HepG2 (cell line): Measurements from ENCODE around the gene MICALL2. TPM values are rescaled to one million over a fixed set of nuclear protein-coding genes. Genes with fewer than 3 reads are reported as not detected.

Source experiments
- CENPT ChIP-seq: sonication (generic); formaldehyde crosslinking; IDR thresholded peaks from 2 replicates; pipeline ENCODE4 v1.8.0; 2022; ENCODE audit warnings: low read depth, mild to moderate bottlenecking, moderate library complexity, missing genetic modification reagents
- FOXP1 ChIP-seq, 2 experiments: fragments of 450-650 bp in 1 of 2; IDR thresholded peaks; 2 replicates each; pipeline ENCODE4 v1.6.1; 2017 to 2018; ENCODE audit warnings: antibody characterized with exemption in 1 of 2
- POGZ ChIP-seq: sonication (generic); formaldehyde crosslinking; IDR thresholded peaks from 2 replicates; pipeline ENCODE4 v1.4.0; 2020; ENCODE audit warnings: mild to moderate bottlenecking, missing genetic modification reagents
- RARA ChIP-seq: IDR thresholded peaks from 2 replicates; pipeline ENCODE4 v1.6.1; 2016; ENCODE audit warnings: missing genetic modification reagents, missing compliant biosample characterization
- REPIN1 ChIP-seq: sonication (generic); formaldehyde crosslinking; IDR thresholded peaks from 2 replicates; pipeline ENCODE4 v1.8.0; 2022; ENCODE audit warnings: missing genetic modification reagents, low read depth, mild to moderate bottlenecking, borderline replicate concordance
- SALL2 ChIP-seq: sonication (generic); formaldehyde crosslinking; IDR thresholded peaks from 2 replicates; pipeline ENCODE4 v1.8.1; 2023; ENCODE audit warnings: mild to moderate bottlenecking, missing genetic modification reagents, inconsistent platforms
- YY1 ChIP-seq: IDR thresholded peaks from 2 replicates; pipeline ENCODE4 v1.6.1; 2011; ENCODE audit warnings: low read length, low read depth, moderate library complexity, mild to moderate bottlenecking; ENCODE audit not compliant: insufficient read depth, insufficient replicate concordance
- ZFYVE20 ChIP-seq: sonication (generic); formaldehyde crosslinking; IDR thresholded peaks from 2 replicates; pipeline ENCODE4 v1.8.0; 2023; ENCODE audit warnings: low read depth, mild to moderate bottlenecking, moderate library complexity, missing genetic modification reagents, borderline replicate concordance
- ZMYM3 ChIP-seq: sonication (generic); formaldehyde crosslinking; IDR thresholded peaks from 2 replicates; pipeline ENCODE4 v1.5.1; 2020; ENCODE audit warnings: mild to moderate bottlenecking, missing genetic modification reagents
- ZNF121 ChIP-seq: sonication (generic); formaldehyde crosslinking; IDR thresholded peaks from 2 replicates; pipeline ENCODE4 v1.5.0; 2020; ENCODE audit warnings: mild to moderate bottlenecking, missing genetic modification reagents
- ZNF251 ChIP-seq: sonication (generic); formaldehyde crosslinking; IDR thresholded peaks from 2 replicates; pipeline ENCODE4 v1.9.0; 2021; ENCODE audit warnings: mild to moderate bottlenecking, missing genetic modification reagents
- ZNF44 ChIP-seq: sonication (generic); formaldehyde crosslinking; IDR thresholded peaks from 2 replicates; pipeline ENCODE4 v1.5.1; 2020; ENCODE audit warnings: mild to moderate bottlenecking, missing genetic modification reagents
- ZNF558 ChIP-seq: sonication (generic); formaldehyde crosslinking; IDR thresholded peaks from 2 replicates; pipeline ENCODE4 v1.9.0; 2022; ENCODE audit warnings: mild to moderate bottlenecking, missing genetic modification reagents, borderline replicate concordance
- ZSCAN25 ChIP-seq: sonication (generic); formaldehyde crosslinking; IDR thresholded peaks from 2 replicates; pipeline ENCODE4 v1.8.0; 2022; ENCODE audit warnings: mild to moderate bottlenecking, missing genetic modification reagents
- polyA plus RNA-seq, 8 experiments: library from polyadenylated mRNA; depleted of rRNA in 3 of 8; stranded (reverse) in 7 of 8; unstranded in 1 of 8; fragments of >200 nt; fragmentation: Illumina TruSeq in 4 of 8; extraction: Trizol in 4 of 8; gene quantifications; 2 replicates each; pipeline versions ENCODE4 v1.2.1 to v1.2.3, GENCODE V29; 2011 to 2016; ENCODE audit warnings: low read depth in 4 of 8, missing spikeins in 1 of 8, mixed read lengths in 1 of 8; ENCODE audit not compliant: insufficient read depth in 1 of 8
- total RNA-seq, 5 experiments: library from RNA; depleted of rRNA; stranded (reverse); fragments of >200 nt; fragmentation: Illumina TruSeq; extraction: Trizol; gene quantifications; 2 replicates each; pipeline ENCODE4 v1.2.3, GENCODE V29; 2016; ENCODE audit warnings: low read depth in 1 of 5
- TF ChIP-seq, protein P1 (sequence below): sonication (generic); formaldehyde crosslinking; IDR thresholded peaks from 2 replicates; pipeline ENCODE4 v1.4.0; 2020; ENCODE audit warnings: mild to moderate bottlenecking, missing genetic modification reagents
- TF ChIP-seq, protein P2 (sequence below): sonication (generic); formaldehyde crosslinking; IDR thresholded peaks from 2 replicates; pipeline ENCODE4 v1.5.1; 2020; ENCODE audit warnings: missing genetic modification reagents, mild to moderate bottlenecking, borderline replicate concordance
- TF ChIP-seq, protein P3 (sequence below): sonication (generic); formaldehyde crosslinking; IDR thresholded peaks from 2 replicates; pipeline ENCODE4 v1.5.1; 2020; ENCODE audit warnings: mild to moderate bottlenecking, moderate library complexity, missing genetic modification reagents
- TF ChIP-seq, protein P4 (sequence below): IDR thresholded peaks from 2 replicates; pipeline ENCODE4 v1.6.1; 2016; ENCODE audit warnings: control low read depth
- TF ChIP-seq, protein P5 (sequence below): IDR thresholded peaks from 2 replicates; pipeline ENCODE4 v1.6.1; 2016
- TF ChIP-seq, protein P6 (sequence below): sonication (generic); formaldehyde crosslinking; IDR thresholded peaks from 2 replicates; pipeline ENCODE4 v1.5.0; 2020; ENCODE audit warnings: missing genetic modification reagents, mild to moderate bottlenecking, borderline replicate concordance

Gene MICALL2
- total and polyA plus RNA-seq, 2 of the 13 experiments (the other 11 are each of a cell fraction or from before 2014, with no cell fraction given) = 5.8 to 12.4 TPM

DNA sequence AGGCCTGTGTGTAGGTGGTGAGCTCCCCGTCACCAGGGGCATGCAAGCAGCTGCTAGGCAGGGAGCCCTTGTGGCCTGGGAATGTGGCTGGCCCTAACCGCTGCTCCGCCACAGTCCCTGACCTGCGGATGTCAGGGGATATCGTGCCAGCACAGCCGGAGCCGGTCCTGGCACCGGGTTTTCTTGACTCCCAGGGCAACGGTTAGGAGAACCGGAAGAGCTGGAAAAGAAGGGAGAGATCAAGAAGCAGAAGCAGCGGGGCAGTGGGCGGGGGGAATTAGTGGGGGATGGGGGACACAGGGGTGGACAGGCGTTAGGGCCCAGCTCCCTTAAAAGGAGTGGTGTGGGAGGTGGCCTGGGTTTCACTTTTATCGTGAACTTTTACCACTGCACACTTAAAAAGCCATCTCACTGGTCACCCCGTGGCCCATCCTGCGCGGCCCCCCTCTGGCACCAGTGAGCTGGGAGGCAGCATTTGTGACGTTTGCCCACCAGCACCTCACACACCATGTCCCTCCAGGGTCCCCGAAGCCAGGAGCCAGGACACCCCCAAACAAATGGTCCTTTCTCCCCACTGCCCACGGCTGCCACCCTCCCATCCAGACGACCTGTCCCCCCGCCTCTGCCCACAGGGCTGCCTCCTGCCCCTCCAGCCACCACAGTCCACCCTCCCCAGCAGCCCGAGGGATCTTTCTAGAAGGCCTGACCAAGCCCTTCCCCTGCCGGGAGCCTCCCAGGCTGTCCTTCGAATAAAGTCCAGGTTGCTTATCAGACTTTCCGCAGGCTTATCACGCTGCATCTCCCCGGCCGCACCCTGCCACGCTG, 1.8 kb upstream of the MICALL2 start (continued):
- no peak for TF ChIP-seq ZNF251
- peak; percentile 73; the same call in 1 of the 2 replicates for TF ChIP-seq ZSCAN25 (CRISPR knock-in tag)
- peak; percentile 55 for TF ChIP-seq POGZ (CRISPR knock-in tag)
- no peak for TF ChIP-seq ZNF558 (CRISPR knock-in tag)
- TF ChIP-seq, protein P1, sequence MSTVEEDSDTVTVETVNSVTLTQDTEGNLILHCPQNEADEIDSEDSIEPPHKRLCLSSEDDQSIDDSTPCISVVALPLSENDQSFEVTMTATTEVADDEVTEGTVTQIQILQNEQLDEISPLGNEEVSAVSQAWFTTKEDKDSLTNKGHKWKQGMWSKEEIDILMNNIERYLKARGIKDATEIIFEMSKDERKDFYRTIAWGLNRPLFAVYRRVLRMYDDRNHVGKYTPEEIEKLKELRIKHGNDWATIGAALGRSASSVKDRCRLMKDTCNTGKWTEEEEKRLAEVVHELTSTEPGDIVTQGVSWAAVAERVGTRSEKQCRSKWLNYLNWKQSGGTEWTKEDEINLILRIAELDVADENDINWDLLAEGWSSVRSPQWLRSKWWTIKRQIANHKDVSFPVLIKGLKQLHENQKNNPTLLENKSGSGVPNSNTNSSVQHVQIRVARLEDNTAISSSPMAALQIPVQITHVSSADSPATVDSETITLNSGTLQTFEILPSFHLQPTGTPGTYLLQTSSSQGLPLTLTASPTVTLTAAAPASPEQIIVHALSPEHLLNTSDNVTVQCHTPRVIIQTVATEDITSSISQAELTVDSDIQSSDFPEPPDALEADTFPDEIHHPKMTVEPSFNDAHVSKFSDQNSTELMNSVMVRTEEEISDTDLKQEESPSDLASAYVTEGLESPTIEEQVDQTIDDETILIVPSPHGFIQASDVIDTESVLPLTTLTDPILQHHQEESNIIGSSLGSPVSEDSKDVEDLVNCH (CRISPR knock-in tag) = 0 out of 2 replicates have a peak, but pooled peaks have one; percentile 39
- TF ChIP-seq, protein P2, sequence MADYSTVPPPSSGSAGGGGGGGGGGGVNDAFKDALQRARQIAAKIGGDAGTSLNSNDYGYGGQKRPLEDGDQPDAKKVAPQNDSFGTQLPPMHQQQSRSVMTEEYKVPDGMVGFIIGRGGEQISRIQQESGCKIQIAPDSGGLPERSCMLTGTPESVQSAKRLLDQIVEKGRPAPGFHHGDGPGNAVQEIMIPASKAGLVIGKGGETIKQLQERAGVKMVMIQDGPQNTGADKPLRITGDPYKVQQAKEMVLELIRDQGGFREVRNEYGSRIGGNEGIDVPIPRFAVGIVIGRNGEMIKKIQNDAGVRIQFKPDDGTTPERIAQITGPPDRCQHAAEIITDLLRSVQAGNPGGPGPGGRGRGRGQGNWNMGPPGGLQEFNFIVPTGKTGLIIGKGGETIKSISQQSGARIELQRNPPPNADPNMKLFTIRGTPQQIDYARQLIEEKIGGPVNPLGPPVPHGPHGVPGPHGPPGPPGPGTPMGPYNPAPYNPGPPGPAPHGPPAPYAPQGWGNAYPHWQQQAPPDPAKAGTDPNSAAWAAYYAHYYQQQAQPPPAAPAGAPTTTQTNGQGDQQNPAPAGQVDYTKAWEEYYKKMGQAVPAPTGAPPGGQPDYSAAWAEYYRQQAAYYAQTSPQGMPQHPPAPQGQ = no peak
- TF ChIP-seq RARA = 0 out of 2 replicates have a peak, but pooled peaks have one; percentile 18
- TF ChIP-seq FOXP1 (IDR thresholded peaks at IDR 0.05) = no peak
- no peak for TF ChIP-seq FOXP1 (CRISPR knock-in tag; IDR thresholded peaks at IDR 0.05)
- TF ChIP-seq, protein P3, sequence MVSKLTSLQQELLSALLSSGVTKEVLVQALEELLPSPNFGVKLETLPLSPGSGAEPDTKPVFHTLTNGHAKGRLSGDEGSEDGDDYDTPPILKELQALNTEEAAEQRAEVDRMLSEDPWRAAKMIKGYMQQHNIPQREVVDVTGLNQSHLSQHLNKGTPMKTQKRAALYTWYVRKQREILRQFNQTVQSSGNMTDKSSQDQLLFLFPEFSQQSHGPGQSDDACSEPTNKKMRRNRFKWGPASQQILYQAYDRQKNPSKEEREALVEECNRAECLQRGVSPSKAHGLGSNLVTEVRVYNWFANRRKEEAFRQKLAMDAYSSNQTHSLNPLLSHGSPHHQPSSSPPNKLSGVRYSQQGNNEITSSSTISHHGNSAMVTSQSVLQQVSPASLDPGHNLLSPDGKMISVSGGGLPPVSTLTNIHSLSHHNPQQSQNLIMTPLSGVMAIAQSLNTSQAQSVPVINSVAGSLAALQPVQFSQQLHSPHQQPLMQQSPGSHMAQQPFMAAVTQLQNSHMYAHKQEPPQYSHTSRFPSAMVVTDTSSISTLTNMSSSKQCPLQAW (CRISPR knock-in tag) = 0 out of 2 replicates have a peak, but pooled peaks have one; percentile 13
- peak; percentile 25 for TF ChIP-seq YY1
- TF ChIP-seq ZMYM3 (CRISPR knock-in tag) = peak; percentile 100
- 0 out of 2 replicates have a peak, but pooled peaks have one; percentile 25 for TF ChIP-seq REPIN1 (CRISPR knock-in tag)
- TF ChIP-seq, protein P4, sequence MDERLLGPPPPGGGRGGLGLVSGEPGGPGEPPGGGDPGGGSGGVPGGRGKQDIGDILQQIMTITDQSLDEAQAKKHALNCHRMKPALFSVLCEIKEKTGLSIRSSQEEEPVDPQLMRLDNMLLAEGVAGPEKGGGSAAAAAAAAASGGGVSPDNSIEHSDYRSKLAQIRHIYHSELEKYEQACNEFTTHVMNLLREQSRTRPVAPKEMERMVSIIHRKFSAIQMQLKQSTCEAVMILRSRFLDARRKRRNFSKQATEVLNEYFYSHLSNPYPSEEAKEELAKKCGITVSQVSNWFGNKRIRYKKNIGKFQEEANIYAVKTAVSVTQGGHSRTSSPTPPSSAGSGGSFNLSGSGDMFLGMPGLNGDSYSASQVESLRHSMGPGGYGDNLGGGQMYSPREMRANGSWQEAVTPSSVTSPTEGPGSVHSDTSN = no peak
- TF ChIP-seq SALL2 (CRISPR knock-in tag) = no peak
- no peak for TF ChIP-seq ZFYVE20 (CRISPR knock-in tag)
- TF ChIP-seq ZNF121 = 0 out of 2 replicates have a peak, but pooled peaks have one; percentile 21
- TF ChIP-seq, protein P5, sequence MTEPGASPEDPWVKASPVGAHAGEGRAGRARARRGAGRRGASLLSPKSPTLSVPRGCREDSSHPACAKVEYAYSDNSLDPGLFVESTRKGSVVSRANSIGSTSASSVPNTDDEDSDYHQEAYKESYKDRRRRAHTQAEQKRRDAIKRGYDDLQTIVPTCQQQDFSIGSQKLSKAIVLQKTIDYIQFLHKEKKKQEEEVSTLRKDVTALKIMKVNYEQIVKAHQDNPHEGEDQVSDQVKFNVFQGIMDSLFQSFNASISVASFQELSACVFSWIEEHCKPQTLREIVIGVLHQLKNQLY (CRISPR knock-in tag) = no peak
- no peak for TF ChIP-seq ZNF44 (CRISPR knock-in tag)
- TF ChIP-seq, protein P6, sequence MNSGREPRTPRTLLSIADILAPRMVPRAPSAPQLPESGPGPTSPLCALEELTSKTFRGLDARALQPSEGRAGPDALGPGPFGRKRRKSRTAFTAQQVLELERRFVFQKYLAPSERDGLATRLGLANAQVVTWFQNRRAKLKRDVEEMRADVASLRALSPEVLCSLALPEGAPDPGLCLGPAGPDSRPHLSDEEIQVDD (CRISPR knock-in tag) = no peak
- TF ChIP-seq CENPT (CRISPR knock-in tag) = no peak
